ENCODE data around the gene PVR.
"Not testable (repeated sequence)": the region's sequence is repeated elsewhere in the genome, so short reads cannot be mapped to it uniquely, and the experiment has no call there.

PVR gene

DNA sequence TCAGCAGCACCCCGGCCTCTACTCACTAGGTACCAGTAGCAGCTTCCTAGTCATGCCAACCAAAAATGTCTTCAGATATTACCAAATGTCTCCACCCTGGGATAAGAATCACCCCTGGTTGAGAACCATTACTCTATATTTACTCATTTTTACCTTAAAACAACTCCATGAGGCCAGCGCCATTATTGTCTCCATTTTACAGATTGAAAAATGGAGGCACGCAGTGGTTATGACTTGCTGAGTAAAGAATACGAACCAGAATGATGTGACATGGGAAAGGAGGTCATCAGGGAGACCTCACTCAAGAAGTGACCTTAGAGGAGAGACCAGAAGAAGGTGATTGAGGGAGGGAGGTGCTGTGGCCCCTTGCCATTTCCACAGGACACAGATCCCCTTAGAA lies 29.8 kb downstream of the PVR start:
- DNase-seq (ENCODE audit: low read depth in 2 of 2): no peak

DNA sequence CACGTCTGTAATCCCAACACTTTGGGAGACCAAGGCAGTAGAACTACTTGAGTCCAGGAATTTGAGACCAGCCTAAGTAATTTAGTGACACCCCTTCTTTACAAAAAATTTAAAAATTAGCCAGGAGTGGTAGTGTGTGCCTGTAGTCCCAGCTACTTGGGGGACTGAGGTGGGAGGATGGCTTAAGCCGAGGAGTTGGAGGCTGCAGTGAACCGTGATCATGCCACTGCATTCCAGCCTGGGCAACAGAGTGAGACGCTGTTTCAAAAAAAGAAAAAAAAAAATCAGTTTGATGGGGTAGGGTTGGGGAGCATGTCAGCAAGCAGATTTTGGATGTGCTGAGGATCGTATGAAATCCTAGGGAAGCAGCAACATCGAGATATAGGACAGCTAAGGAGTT lies 31.8 kb downstream of the PVR start:
- DNase-seq (ENCODE audit: low read depth in 2 of 2): no peak

DNA sequence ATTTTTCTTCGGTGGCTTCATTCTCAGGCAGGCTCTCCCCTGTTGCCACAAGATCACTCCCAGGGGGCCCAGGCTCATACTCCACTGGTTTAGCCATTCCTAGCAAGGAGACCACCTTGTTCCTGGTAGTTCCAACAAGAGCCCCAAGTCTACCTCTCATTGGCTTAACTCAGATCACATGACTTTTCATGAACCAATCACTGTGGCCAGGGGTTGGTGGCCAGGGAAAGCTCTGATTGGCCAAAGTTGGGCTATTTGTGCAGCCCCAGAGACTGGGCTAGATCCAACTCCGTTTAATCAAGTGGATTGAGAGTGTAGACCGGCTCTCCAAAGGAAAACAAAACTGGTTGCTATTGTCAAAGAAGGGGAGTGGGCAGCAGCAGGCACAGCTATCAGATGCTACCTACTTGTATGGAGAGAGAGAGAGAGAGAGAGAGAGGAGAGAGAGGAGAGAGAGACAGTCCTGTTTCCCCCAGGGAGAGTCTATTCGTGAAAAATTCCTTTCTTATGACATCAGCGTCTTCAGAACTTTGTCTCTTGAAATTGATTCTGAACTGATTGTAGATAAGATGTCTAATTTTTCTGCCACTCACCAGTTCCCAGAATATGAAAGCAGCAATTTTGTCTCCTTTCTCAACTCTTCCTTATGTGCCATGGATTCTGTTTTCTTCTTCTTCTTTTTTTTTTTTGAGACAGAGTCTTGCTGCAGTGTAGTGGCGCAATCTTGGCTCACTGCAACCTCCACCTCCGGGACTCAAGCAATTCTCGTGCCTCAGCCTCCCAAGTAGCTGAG lies 33.5 kb downstream of the PVR start:
- DNase-seq (ENCODE audit: low read depth in 2 of 2): no peak

GRCh38 chr19:44680536-44680935 lies 36.8 kb downstream of the PVR start:
- DNase-seq (ENCODE audit: low read depth in 2 of 2): no peak

DNA sequence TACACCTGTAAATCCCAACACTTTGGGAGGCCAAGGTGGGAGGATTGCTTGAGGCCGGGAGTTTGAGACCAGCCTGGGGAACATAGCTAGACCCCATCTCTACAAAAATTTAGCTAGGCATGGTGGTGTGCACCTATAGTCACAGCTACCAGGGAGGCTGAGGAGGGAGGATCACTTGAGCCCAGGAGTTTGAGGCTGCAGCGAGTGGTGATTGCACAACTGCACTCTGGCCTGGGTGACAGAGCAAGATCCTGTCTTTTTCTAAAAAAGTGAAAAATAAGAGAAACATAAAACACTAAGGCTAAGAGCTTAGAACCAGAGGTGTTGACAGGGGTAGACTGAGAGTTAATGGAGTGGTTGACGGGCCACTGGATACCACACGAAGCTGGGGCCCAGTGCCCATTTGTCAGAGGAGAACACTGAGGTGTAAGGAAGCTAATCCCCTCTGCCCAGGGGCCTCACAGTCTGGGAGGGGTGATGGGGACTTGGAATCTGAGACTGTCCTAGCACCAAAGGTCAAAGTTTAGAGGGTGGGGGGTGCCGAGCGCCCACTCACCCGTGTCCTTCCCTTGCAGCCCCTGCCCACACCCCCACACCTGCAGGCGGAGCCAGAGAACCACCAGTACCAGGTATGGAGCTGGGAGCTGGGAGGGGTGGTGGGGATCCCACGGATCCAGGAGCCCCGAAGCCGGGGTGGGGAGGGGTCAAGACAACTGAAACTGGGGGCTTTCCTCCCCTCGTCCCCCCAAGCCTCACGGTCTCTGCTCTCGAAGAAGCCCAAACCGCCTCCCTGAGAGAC lies 38.5 kb downstream of the PVR start:
- no peak for DNase-seq (ENCODE audit: low read depth in 2 of 2)

DNA sequence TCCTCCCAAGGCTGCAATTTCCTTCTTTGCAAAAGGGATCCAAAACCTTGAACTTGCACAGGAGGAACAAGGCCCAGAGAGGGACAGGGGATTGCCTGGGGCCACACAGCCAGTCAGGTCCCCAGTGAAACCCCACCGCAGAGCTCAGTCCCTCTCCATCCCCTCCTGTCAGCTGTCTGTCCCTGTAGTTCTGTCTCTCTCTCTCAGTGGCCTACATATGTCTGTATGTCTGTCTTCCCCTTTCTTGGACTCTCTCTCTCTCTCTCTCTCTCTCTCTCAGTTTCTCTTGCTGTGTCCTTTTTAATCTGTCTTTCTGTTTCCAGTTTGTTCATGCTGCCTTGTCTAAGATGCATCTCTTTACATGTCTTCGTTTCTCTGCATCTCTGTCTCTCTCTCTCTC lies 39.1 kb downstream of the PVR start:
- DNase-seq (ENCODE audit: low read depth in 2 of 2): no peak

DNA sequence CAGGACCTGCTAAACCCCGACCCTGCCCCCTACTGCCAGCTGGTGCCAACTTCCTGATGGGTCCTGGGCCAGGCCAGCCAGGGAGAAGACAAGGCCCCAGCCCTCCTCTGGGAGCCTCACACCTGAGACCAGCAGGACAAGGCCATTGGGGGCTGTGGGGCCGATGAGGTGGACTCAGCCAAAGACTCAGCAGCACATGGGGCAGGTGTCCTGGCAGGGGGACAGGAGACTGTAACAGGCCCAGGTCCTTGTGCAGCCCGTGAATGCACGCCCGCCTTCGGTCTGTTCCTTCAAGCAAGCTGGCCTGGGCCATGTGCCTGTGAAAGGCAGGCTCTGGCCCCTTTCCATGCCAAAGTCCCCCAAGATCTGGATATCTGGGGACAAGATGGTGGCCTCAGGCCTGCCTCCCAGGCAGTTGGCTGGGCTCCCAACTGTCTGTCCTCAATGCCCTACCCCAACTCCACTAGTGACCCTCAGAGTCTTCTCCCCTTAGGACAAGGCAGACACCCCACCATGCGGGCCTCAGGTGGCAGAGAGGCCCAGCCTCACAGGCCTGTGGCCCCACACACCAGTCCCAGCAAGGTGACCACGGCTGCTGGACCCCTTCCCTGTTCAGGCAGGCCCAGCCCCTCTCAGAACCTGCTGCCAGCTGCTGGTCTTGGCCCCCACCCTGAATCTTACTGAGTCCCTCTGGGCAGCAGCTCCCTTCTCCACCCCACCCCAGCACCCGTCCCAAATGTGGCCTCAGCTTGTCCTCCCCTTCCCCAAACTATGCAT lies 39.9 kb downstream of the PVR start:
- no peak for DNase-seq (ENCODE audit: low read depth in 2 of 2)

- not testable (repeated sequence) for DNase-seq (ENCODE audit: low read depth in 2 of 2)
Measured at GRCh38 chr19:44684396-44684795, 40.7 kb downstream of the PVR start.

DNA sequence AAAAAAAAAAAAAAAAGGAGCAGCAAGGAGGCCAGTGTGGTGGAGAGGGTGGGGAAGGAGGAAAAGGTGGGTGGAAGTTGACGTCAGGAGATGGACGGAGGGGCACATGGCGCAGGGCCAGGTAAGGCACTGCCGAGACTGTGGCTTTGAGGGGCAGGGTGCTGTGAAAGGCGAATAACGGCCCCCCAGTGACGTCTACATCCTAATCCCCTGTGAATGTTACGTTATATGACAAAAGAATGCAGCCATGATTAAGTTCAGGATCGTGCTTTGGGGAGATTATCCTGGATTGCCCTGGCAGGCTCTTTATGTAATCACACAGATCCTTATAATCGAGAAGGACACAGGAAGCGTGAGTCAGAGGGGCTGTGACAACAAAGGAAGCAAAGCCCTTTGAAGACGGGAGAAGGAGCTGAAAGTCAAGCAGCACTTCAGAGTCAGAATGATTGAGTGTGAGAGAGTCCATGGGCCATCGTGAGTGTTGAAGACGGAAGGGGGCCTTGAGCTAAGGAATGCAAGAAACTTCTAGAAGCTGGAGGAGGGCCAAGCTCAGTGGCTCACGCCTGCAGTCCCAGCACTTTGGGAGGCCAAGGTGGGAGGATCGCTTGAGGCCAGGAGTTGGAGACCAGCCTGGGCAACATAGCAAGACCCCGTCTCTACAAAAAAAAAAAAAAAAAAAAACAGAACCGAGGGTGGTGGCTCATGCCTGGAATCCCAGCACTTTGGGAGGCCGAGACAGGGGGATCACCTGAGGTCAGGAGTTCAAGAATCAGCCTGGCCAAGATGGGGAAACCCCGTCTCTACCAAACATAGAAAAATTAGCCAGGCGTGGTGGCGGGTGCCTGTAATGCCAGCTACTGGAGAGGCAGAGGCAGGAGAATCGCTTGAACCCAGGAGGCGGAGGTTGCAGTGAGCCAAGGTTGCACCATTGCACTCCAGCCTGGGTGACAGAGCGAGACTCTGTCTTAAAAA lies 41.5 kb downstream of the PVR start:
- DNase-seq (ENCODE audit: low read depth in 2 of 2): no peak

- no peak for DNase-seq (ENCODE audit: low read depth in 2 of 2)
Measured at GRCh38 chr19:44685877-44686276, 42.2 kb downstream of the PVR start.

DNA sequence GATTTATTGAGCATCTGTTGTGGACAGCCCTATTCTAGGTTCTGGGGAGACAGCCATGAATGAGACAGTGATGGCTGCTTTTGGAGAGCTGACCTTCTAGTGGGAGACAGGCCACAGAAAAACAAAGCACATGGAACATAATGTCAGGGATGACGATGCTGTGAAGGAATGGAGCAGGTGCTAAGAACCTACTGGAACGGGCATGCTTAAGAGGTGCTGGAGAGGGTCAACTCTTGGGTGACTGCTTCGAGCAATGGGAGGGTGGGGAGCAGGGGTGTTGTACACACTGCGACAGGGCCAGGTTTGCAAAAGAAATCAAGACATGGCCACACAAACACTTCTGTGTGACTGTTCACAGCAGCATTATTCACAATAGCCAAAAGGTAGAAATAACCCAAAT lies 43.2 kb downstream of the PVR start:
- no peak for DNase-seq (ENCODE audit: low read depth in 2 of 2)

- DNase-seq (ENCODE audit: low read depth in 2 of 2): no peak
Measured at GRCh38 chr19:44687888-44688287, 44.2 kb downstream of the PVR start.

DNA sequence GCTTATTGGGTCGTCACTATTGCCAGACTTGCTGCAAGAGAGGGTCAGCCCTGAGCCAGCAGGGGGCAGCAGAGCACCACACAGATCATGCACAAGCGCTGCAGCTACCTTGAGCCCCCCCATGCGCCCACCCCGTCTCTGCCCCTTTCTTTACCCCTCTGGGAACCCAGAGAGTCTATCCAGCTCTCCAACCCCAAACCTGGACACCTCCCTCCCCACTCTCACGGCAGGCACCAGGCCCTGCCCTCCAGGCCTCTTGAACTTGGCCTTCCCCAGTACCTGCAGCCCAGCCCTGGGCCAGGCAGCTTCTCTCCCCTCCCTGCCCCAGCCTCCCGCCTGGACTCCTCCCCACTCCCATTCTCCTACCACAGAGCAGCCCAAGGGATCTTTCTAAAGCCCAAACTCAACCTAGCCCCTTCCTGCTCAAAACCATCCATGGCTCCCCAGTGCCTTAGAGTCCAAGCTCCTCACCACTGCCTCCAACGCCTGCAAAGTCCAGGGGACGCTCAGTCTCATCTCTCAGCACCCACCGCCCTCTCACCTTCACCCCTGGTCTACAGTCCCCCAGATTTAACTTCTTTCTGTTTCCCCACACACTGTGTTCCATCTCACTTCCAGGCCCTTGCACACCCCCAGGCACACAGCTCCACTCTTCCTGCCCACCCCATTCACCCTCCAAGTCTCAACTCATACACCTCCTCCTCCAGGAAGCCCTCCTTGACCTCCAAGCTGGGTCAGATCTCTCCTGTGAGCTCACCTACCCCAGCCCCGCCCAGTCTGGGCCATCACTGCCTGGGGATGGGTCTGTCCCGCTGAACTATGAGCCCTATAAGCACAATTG lies 45.8 kb downstream of the PVR start:
- peak; percentile 77 to 79 for DNase-seq (ENCODE audit: low read depth in 2 of 2)

DNA sequence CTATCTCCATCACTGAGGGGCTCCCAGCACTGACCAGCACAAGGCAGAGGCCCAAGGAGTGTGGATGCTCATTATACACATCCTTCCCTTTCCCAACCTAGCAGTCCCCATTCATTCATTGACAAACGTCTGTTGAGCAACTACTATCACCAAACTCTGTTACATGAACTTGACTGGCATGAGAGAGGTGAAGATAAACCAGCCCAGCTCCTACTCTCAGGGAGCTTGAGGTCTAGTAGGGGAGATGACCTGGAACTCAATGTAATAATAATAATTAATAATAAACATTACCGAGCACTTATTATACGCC lies 46.4 kb downstream of the PVR start:
- no peak for DNase-seq (ENCODE audit: low read depth in 2 of 2)

- DNase-seq (ENCODE audit: low read depth in 2 of 2): no peak
Measured at GRCh38 chr19:44692379-44692721, 48.6 kb downstream of the PVR start.

GRCh38 chr19:44694184-44694579 lies 50.5 kb downstream of the PVR start:
- peak in 1 of 2 donors; percentile 5 for DNase-seq (ENCODE audit: low read depth in 2 of 2)

GRCh38 chr19:44696939-44697669 lies 53.4 kb downstream of the PVR start:
- DNase-seq (ENCODE audit: low read depth in 2 of 2): no peak

- DNase-seq (ENCODE audit: low read depth in 2 of 2): no peak
Measured at GRCh38 chr19:44697670-44698034, 53.9 kb downstream of the PVR start.

- no peak for DNase-seq (ENCODE audit: low read depth in 2 of 2)
Measured at GRCh38 chr19:44698492-44699201, 54.9 kb downstream of the PVR start, which contains the start of gene CEACAM16. Gene CEACAM16 (plus strand): TSS chr19:44699151. CDS start chr19:44701457, 2,306 bp downstream.

All from stimulated activated CD4-positive, alpha-beta T cell treated with anti-CD3 and anti-CD28 coated beads, Interleukin-1b, Interleukin-23, amount 100 ng/mL, for 4 hours (primary cell).